Memory B cell (primary cell): ENCODE measurements around the gene CLOCK.
"Not testable (repeated sequence)": the region's sequence is repeated elsewhere in the genome, so short reads cannot be mapped to it uniquely, and the experiment has no call there.

ENCODE experiments used
- ATAC-seq: fragments of 150-1000 bp; cut with Tn5 transposase; 2 replicates; pipeline ENCODE4 v1.10.0; 2021; ENCODE audit warnings: low read depth, mild to moderate bottlenecking, moderate library complexity
- DNase-seq, 2 donors: peaks; one replicate each; pipeline ENCODE4 v3.0.0; 2022; ENCODE audit warnings: low spot score in 2 of 2
- H3K27ac Mint-ChIP-seq: one replicate; pipeline ENCODE4 v1.8.0; 2022; ENCODE audit warnings: mild to moderate bottlenecking, moderate library complexity, mixed read lengths
- H3K27me3 Mint-ChIP-seq: one replicate; pipeline ENCODE4 v1.8.0; 2022; ENCODE audit warnings: mixed read lengths
- H3K36me3 Mint-ChIP-seq: one replicate; pipeline ENCODE4 v1.8.0; 2022; ENCODE audit warnings: mild to moderate bottlenecking, mixed read lengths
- H3K4me1 Mint-ChIP-seq: one replicate; pipeline ENCODE4 v1.8.0; 2022; ENCODE audit warnings: mixed read lengths
- H3K4me3 Mint-ChIP-seq: one replicate; pipeline ENCODE4 v1.8.0; 2022; ENCODE audit warnings: mild to moderate bottlenecking, moderate library complexity, mixed read lengths
- H3K9me3 Mint-ChIP-seq: one replicate; pipeline ENCODE4 v1.8.0; 2022; ENCODE audit warnings: mixed read lengths

The CLOCK gene, protein sequence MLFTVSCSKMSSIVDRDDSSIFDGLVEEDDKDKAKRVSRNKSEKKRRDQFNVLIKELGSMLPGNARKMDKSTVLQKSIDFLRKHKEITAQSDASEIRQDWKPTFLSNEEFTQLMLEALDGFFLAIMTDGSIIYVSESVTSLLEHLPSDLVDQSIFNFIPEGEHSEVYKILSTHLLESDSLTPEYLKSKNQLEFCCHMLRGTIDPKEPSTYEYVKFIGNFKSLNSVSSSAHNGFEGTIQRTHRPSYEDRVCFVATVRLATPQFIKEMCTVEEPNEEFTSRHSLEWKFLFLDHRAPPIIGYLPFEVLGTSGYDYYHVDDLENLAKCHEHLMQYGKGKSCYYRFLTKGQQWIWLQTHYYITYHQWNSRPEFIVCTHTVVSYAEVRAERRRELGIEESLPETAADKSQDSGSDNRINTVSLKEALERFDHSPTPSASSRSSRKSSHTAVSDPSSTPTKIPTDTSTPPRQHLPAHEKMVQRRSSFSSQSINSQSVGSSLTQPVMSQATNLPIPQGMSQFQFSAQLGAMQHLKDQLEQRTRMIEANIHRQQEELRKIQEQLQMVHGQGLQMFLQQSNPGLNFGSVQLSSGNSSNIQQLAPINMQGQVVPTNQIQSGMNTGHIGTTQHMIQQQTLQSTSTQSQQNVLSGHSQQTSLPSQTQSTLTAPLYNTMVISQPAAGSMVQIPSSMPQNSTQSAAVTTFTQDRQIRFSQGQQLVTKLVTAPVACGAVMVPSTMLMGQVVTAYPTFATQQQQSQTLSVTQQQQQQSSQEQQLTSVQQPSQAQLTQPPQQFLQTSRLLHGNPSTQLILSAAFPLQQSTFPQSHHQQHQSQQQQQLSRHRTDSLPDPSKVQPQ

DNA sequence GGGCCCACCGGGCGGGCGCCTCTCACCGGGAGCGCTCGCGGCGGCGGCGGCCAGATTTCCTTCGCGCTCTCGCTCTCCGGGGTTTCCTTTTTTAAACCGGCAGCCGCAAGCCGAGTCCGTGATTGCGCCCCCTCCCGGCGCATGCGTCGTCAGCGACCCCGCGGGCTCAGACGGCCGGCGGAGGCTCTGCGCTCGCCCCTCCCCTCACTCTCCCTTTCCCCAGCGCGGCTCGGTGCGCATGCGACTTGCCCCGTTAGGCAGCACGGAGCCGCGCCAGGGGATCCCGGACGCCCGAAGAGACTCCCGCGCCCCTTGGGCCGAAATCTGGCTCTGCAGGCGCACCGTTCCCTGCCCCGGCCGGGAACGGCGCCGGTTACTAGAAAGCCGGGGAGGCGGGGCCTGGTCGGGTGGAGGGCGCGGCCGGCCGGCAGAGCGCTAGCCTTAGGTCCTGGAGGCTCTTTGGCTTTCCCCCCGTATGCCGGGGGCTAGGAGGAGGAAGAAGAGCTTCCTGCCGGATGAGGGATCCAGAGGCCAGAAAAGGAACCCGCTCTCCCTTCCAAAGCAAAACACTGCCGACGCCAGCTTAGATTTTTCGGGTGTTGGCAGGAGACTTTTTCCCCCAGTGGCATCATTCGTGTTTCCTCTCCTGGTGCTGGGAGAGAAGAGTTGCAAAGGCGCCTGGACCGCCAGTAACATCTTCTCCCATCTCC is at the start of gene CLOCK:
Gene CLOCK, minus strand, starts transcription at position 154 of the 710 bp plus-strand sequence. CDS start 64,124 bp downstream, outside the sequence.
- Mint-ChIP-seq H3K27me3 (no peaks in the 10 kb centered on the region), H3K4me3 (peak within 1 kb of the TSS; percentile 94), H3K36me3 (no peaks in the 10 kb centered on the region), H3K9me3 (no peaks in the 10 kb centered on the region), H3K27ac (peak within 1 kb of the TSS; percentile 90), H3K4me1 (peaks cover 16% of the 10 kb centered on the region)
- ATAC-seq (peak; percentile 72), DNase-seq (peak; percentile 82 to 91)

DNA sequence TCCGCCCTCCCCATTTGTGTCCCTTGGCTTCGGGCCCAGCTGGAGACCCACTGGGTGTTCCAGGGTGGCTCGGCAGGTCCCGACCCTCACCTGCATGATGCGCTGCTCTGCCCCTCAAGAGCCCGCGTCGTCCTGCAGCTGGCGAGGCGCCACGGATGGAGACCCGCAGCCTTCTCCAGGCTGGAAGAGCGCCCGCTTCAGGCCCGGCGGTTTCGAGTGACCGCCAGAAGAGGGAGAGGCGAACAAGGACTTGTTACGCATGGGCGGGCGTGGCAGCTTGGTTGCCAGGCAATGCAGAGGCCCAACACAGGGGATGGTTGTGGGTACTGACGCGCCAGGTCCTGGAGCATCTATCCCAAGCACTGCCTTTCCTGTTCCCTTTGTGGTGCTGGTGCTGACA is 45.3 kb upstream of the CLOCK start, which contains the start of gene PDCL2:
Gene PDCL2, minus strand, starts transcription at position 232 of the 400 bp plus-strand sequence. Its CDS starts 136 bp downstream, at position 96.
- Mint-ChIP-seq H3K27ac (no peak within 1 kb of the TSS), H3K4me1 (no peaks in the 10 kb centered on the region), H3K4me3 (no peak within 1 kb of the TSS), H3K27me3 (peaks cover 7% of the 10 kb centered on the region), H3K9me3 (peaks cover 5% of the 10 kb centered on the region), H3K36me3 (peaks cover 8% of the 10 kb centered on the region)
- ATAC-seq (no peak), DNase-seq (no peak)

DNA sequence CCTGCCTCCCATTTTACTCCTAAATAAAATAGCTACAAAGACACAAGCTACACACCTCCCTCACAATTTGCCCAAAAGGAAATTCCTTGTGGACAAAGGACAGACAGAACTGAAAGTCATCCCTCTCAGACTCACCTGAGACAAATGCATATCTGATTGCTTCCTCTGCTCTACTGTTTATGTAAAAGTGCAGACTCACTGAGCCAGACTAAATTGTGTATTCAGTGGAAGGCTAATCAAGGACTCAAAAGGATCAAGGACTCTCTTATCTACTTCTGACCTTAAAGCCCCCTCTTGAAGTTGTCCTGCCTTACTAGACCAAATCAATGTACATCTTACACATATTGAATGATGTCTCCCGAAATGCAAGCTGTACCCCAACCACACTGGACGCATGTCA is 41.5 kb upstream of the CLOCK start:
- no peak overlapping the region for H3K4me3 Mint-ChIP-seq
- H3K27me3 Mint-ChIP-seq = peaks cover 10% of the 10 kb centered on the region
- no peak overlapping the region for H3K27ac Mint-ChIP-seq
- H3K36me3 Mint-ChIP-seq = peaks cover 10% of the 10 kb centered on the region
- DNase-seq = no peak
- H3K4me1 Mint-ChIP-seq = no peaks in the 10 kb centered on the region
- no peak for ATAC-seq
- peaks cover 12% of the 10 kb centered on the region for H3K9me3 Mint-ChIP-seq

DNA sequence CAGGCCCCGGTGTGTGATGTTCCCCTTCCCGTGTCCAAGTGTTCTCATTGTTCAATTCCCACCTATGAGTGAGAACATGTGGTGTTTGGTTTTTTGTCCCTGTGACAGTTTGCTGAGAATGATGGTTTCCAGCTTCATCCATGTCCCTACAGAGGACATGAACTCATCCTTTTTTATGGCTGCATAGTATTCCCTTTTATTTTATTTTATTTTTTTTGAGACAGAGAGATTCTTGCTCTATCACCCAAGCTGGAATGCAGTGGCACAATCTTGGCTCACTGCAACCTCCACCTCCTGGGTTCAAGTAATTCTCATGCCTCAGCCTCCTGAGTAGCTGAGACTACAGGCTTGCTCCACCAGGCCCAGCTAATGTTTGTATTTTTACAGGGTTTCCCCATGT is 36.1 kb upstream of the CLOCK start:
- not testable (repeated sequence) for DNase-seq, H3K4me1 Mint-ChIP-seq, H3K36me3 Mint-ChIP-seq, H3K4me3 Mint-ChIP-seq, H3K9me3 Mint-ChIP-seq, H3K27ac Mint-ChIP-seq, H3K27me3 Mint-ChIP-seq, ATAC-seq

DNA sequence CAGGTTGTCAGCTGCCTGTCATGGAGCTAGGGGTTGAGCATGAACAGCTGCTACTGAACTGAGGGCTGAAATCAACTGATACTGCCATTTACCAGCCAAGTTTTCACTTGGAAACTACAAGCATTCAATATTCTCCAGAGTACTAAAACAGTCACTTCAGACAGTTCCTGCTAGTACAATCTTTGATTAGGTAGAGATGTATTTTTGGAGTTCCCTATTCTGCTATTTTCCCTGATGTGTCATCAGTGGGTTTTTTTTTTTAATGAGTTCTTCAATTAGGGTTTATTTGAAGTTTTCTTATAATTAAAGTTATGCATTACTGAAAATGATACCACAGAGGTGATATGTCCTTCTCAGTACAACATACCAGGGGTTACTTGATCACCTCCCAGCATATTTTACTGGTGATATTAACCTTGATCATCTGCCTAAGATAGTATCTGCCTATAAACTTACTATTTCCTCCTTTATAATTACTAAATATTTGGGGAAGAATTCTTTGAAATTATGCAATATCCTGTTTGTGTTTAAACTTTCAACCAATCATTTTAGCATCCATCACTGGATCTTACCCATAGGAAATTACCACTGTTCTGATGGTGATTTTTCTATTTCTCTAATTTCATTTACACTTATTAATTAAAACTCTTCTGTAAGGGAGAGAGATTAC is 31.8 kb upstream of the CLOCK start:
- DNase-seq (no peak), ATAC-seq (no peak)
- peaks cover 15% of the 10 kb centered on the region for H3K9me3 Mint-ChIP-seq
- no peak overlapping the region for H3K4me3 Mint-ChIP-seq
- H3K36me3 Mint-ChIP-seq = peaks cover 3% of the 10 kb centered on the region
- H3K4me1 Mint-ChIP-seq = no peaks in the 10 kb centered on the region
- peaks cover 2% of the 10 kb centered on the region for H3K27me3 Mint-ChIP-seq
- no peak overlapping the region for H3K27ac Mint-ChIP-seq

DNA sequence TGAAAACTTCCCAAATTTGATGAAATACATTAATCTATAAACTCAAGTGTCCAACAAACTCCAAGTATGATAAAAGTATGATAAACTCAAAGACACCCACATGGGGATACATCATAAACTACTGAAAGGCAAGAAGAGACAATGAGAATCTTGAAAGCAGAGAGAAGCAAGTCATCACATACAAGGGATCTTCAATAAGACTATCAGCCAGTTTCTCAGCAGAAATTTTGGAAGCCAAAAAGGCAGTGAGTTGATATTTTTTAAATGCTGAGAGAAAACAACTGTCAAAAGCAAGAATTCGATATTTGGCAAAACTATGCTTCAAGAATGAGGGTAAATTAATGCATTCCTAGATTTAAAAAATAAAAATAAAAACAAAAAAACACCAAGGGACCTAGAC is 28.8 kb upstream of the CLOCK start:
- no peak for ATAC-seq
- H3K27me3 Mint-ChIP-seq = peaks cover 2% of the 10 kb centered on the region
- peaks cover 3% of the 10 kb centered on the region for H3K36me3 Mint-ChIP-seq
- H3K27ac Mint-ChIP-seq = no peak overlapping the region
- no peaks in the 10 kb centered on the region for H3K4me1 Mint-ChIP-seq
- no peak for DNase-seq
- H3K9me3 Mint-ChIP-seq = peaks cover 11% of the 10 kb centered on the region
- no peak overlapping the region for H3K4me3 Mint-ChIP-seq

DNA sequence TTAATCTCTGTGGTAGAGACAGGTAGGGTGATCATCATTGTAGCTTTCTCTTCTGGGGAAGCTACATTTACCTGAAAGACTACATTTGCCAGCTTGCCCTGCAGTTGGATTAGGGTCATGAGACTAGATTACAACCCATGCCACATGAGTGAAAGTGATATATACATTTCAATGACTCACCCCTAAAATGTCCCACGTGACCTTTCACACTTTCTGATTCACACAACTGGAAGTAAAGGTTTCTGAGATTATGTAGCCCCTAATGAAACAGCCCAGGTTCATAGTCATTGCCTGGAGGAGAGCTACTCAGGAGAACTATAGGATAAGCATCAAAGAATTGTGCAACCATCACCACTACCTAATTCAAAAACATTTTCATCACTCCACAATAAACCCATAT is 27.5 kb upstream of the CLOCK start:
- ATAC-seq (no peak), DNase-seq (no peak)
- Mint-ChIP-seq H3K4me3 (no peak overlapping the region), H3K4me1 (no peaks in the 10 kb centered on the region), H3K36me3 (peaks cover 3% of the 10 kb centered on the region), H3K27me3 (peaks cover 2% of the 10 kb centered on the region), H3K9me3 (peaks cover 11% of the 10 kb centered on the region), H3K27ac (no peak overlapping the region)

DNA sequence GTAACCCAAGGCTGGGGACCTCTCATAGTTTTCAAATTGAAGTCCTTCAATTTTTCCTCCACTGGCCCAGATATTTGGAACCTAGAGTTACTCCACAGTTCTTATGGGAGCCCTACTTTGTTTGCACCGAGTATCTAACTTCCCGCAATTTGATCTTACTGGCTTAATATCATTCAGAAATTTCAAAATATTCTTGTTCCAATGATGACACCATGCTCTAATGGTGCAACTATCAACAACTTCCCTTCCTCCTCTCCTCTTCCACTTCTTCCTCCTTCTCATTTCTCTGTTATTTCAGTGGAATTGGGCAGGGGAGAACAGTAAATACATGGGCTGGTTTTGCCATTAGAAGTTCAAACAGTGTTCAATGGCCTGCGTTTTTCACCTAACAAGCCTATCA is 25.1 kb upstream of the CLOCK start:
- Mint-ChIP-seq H3K4me1 (no peaks in the 10 kb centered on the region), H3K27ac (no peak overlapping the region), H3K27me3 (peaks cover 2% of the 10 kb centered on the region), H3K9me3 (peaks cover 11% of the 10 kb centered on the region), H3K36me3 (peaks cover 3% of the 10 kb centered on the region), H3K4me3 (no peak overlapping the region)
- DNase-seq (no peak), ATAC-seq (no peak)

DNA sequence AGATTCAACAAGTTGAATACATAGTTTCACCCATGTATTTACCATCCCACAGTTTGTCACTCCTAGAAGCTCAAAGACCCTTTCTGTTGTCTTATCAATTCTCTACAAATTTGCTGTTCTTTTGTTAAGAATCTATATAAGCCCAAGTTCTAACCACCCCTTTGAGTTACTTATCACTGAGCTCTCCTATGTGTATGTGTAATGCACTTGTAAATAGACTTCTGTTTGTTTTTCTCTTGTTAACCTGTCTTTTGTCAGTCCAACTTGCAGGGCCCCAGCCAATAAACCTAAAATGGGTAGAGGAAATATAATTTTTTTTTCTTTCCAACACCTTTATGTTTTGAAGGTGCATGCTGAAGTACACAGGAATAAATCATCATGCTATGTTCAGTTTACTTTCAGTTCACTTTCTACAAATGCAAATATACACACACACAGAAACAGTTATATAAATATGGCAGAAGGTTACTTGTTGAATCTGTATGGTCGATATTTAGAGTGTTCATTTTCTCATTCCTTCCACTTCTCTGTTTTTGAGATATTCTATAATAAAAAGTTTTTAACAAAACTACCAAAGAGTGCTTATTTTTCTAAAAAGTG is 22.3 kb upstream of the CLOCK start:
- ATAC-seq (no peak), DNase-seq (no peak)
- no peaks in the 10 kb centered on the region for H3K9me3 Mint-ChIP-seq
- H3K36me3 Mint-ChIP-seq = no peaks in the 10 kb centered on the region
- H3K4me3 Mint-ChIP-seq = no peak overlapping the region
- H3K4me1 Mint-ChIP-seq = no peaks in the 10 kb centered on the region
- H3K27ac Mint-ChIP-seq = no peak overlapping the region
- peaks cover 2% of the 10 kb centered on the region for H3K27me3 Mint-ChIP-seq

DNA sequence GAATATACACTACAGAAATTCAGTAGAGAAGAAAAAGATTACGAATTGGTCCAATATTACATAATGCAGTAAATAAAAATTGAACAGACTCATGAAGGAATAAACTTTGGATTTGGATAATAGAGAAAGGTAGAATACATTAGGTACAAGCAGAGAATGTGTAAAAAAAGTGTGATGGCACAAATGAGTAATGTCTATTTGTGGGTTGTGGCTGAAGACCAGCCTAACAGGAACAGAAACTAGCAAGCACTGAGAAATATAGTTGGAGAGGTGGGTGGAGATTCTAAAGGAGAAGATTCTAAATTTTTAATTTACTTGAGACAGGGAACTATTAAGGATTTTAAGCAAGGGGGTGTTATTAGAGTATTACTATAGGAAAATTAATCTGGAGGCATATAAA is 15.2 kb upstream of the CLOCK start:
- DNase-seq = peak in 1 of 2 donors; percentile 18
- Mint-ChIP-seq H3K27me3 (peaks cover 3% of the 10 kb centered on the region), H3K27ac (no peak overlapping the region), H3K9me3 (peaks cover 3% of the 10 kb centered on the region), H3K36me3 (peaks cover 2% of the 10 kb centered on the region), H3K4me3 (no peak overlapping the region), H3K4me1 (peaks cover 13% of the 10 kb centered on the region)
- ATAC-seq = peak; percentile 98

DNA sequence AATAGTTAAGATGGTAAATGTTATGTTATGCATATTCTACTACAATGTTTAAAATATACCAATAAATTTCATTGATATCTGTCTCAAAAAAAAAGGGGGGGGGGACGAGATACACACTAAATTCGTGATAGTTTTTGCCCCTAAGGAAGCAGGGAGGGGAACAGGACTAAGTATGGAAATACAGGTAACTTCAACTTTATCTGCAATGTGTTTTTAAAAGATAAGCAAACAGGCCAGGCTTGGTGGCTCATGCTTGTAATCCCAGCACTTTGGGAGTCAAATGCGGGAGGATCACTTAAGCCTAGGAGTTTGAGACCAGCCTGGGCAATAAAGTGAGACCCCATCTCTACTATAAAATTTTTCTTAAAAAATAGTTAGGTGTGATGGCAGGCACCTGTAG is 13.4 kb upstream of the CLOCK start:
- H3K27me3 Mint-ChIP-seq = peaks cover 3% of the 10 kb centered on the region
- DNase-seq (no peak), ATAC-seq (no peak)
- no peak overlapping the region for H3K27ac Mint-ChIP-seq
- peaks cover 3% of the 10 kb centered on the region for H3K9me3 Mint-ChIP-seq
- peaks cover 2% of the 10 kb centered on the region for H3K36me3 Mint-ChIP-seq
- H3K4me3 Mint-ChIP-seq = no peak overlapping the region
- peaks cover 13% of the 10 kb centered on the region for H3K4me1 Mint-ChIP-seq

DNA sequence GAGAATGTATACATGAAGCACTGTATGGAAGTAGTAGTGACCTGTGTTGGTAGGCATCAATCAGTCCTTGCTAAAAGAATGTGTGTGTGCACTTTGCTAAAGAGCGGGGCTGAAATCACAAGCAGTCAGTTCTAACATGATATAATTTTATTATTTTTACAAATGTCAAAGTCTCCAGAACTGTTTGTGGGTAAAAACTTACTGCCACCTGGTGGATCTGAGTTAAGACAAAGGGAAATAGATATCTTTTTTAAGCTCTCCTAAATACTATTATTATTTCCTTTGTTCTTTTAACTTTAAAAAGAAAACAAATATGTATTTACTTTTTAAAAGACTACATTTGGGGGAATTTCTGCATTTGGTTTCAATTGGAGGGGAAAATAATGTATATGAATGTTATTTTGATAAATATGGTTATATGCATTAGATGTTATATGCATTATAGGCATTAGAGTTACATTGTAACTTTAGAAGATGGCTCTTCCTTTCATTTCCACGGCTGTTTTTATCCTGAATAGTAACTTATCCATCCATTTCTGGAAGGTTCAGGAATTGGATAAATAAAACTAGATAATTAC is 7.8 kb upstream of the CLOCK start:
- Mint-ChIP-seq H3K4me1 (no peaks in the 10 kb centered on the region), H3K36me3 (peaks cover 2% of the 10 kb centered on the region), H3K9me3 (peaks cover 3% of the 10 kb centered on the region), H3K27ac (no peak overlapping the region), H3K4me3 (no peak overlapping the region), H3K27me3 (peaks cover 3% of the 10 kb centered on the region)
- ATAC-seq = peak; percentile 23
- no peak for DNase-seq
